Mesenteric fat pad (tissue), 1 donor: ENCODE measurements around the gene PPFIA1. TPM values are rescaled to one million over a fixed set of nuclear protein-coding genes. Genes with fewer than 3 reads are reported as not detected.

Experiments
- DNase-seq: peaks from one replicate; pipeline ENCODE4 v3.0.0-alpha.2; 2020; ENCODE audit warnings: low spot score
- total RNA-seq: library from RNA; stranded (reverse); fragmentation: NEBNext Ultra II Directional; extraction: Animal tissue kit (Norgen Biotek cat#: 25700); gene quantifications from one replicate; pipeline ENCODE4 v1.2.1, GENCODE V29; 2021
- donor health status: DM: yes; HTN: yes; CAD: no.

Gene PPFIA1
- total RNA-seq, 1 donor from 2014 or later, result 119 TPM

DNA sequence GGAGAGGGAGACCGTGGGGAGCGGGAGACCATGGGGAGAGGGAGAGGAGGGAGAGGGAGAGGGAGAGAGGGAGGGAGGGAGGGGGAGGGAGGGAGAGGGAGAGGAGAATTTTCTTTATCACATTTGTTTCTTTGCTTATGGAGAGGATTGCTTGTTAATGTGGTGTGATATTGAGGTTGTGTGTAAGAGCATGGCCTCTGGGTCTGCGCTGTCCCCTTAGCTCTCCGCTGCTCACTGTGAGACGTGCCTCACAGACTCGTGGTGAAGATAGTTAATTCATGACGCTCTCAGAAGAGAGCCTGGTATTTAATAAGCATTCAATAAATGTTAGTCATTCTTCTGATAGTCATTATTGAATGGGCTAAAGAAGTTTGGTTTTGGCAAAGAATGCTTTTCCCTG is 26.2 kb downstream of the PPFIA1 start:
- DNase-seq, result no peak

DNA sequence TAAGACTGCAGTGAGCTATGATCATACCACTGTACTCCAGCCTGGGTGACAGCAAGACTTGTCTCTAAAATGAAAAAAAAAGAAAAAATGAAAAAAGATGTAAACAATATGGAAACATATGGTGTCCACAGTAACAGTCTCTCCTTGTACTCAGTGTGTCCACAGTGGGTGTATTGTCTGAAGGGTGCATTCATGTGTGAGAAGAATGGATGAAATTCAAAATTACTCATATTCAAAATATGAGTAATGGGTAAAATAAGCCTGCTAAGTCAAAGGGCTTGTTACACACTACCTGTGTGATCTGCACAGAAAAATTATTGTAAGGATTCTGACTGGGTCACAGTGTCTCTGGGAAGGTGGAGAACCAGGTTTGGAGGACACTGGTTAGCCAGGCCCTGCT is 26.9 kb downstream of the PPFIA1 start:
- DNase-seq, result no peak

DNA sequence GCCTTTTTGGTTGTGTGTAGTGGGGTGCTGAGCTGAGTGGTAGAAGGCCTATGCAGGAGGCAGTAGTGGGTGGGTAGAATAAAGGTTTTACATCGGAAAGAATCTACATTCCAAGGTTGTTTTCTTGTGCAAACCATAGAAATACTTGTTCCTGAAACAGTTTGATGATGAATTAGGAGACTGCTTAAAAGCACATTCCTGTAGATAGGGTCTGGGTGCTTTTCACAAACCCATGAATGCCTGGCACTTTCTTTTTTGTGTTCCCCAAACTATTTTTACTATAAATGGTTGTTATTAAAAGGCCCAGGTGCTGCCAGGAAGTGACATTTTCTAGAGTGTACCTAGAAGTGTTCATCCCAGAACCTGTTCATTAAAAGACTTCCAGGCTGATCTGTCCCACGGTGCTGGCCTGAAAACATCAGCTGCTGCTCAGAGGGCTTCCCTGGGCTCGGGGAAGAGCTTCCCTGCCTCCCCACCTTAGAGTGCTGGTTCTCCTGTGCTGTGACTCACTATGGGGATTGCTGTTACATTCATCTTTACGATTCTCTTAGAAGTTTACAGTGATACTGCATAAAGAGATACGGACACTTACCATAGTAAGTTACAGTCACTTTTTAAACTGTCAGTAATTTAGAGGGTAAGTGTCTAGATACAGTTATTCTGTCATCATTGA is 27.9 kb downstream of the PPFIA1 start:
- no peak for DNase-seq

DNA sequence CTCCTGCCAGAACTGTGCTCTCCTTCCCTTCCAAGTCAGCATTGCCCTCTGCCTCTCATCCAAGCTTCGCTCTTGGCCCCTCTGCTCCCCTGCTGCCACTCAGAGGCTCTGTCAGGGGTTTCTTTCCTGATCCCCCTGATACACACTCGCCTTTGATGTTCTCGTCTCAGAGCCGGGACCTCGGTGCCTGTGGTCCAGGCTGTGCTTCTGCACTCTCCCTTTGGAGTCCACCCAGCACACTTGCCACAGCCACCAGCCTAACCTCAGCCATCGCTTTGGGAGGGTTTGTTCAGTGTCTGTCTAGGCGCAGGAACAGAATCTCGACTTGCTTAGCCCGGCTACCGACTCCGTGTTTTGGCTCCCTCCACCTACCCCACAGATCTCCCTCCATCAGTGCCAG is 29.1 kb downstream of the PPFIA1 start:
- DNase-seq, result no peak

DNA sequence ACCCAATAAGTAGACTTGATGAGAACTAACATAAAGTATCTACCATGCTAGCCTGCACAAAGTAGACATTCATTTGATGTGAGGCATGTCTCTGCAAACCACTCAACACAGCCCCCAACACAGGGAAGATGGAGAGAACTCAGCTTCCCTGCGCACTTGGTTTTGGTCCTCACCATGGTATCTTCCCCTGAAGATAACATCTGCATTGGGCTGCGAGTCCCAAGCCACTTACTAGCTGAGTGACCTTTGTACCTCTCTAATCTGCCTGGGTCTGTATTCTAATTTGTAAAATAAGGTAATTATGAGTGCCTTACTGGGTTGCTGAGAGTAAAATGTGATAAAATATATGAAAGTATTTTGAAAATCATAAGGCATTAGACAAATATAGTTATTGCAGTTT is 30.7 kb downstream of the PPFIA1 start:
- no peak for DNase-seq

DNA sequence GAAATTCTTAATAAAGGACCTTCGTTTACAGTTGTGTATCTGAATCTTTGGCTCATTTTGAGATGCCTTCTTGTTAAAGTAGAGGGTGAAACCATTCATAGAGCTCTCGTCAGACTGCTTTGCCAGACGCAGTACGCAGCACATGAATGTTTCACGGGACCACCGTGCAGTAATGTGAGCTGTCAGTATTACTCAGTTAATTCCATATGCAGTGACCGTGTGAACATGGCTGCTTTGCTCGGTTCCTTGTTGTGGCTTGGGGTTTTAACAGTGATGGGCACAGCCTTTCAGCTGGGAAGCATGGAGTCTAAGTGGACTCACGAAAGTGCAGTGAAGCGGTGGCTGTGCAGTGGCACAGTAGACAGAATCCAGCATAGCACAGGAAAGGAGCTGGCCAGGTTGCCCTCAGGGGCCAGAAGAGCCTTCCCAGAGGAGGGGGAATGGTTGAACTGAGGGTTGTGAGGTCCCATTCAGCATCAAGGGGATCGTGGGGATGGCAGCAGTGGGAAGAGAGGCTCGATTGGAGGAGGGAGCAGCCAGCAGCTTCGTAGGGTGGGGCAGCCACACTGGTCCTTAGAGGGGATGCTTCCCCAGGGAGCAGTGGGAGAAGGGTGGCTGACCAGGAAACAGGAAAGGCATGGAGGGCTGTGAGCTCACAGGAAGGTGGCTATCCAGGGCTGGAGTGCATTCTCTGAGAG is 31.4 kb downstream of the PPFIA1 start:
- DNase-seq, result no peak

DNA sequence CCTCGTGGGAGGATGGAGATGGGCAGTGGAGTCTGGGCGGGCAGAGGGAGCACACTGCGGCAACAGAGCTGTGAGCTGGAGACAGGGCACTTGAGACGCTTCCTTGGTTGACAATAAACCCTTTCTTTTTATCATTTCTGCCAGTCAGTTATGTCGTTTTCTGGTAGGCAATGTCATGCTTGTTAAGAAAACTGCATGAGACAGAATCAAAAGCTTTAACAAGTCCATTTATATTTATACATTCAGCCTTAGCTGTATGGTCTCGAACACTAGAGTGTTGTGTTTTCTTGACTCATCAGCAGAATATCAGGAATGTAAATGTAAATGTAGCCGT is 31.9 kb downstream of the PPFIA1 start:
- no peak for DNase-seq

DNA sequence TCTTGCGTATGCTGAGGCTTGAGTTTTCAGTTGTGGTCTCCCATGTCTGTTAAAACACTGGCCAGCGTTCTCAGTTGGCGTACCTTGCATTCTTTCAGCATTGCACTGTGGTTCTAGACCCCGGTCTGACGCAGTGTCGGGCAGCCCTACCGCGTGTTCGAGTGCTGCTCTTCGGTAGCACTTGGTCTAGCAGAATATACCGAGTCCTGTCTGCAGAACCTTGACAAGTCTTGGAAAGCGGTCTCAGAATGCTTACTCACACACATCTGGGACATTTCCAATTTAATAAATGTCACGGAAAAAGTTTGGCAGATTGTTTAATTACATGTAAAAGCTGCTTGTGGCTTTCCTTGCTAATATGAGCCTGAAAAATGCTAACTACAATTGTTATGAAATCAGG is 32.6 kb downstream of the PPFIA1 start:
- DNase-seq, result no peak

DNA sequence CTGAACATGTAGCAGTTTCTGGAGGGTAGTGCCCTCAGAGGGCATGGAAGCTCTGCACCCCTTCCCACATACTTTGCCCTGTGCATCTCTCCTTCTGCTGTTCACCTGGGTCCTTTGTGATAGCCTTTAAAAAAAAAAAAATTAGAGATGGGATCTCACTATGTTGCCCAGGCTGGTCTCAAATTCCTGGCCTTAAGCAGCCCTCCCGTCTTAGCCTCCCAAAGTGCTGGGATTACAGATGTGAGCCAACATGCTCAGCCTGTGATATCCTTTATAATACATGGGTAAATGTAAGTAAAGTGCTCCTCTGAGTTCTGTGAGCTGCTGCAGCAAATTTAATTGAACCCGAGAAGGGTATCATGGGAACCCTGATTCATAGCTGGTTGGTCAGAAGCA is 33.7 kb downstream of the PPFIA1 start:
- DNase-seq, result no peak

DNA sequence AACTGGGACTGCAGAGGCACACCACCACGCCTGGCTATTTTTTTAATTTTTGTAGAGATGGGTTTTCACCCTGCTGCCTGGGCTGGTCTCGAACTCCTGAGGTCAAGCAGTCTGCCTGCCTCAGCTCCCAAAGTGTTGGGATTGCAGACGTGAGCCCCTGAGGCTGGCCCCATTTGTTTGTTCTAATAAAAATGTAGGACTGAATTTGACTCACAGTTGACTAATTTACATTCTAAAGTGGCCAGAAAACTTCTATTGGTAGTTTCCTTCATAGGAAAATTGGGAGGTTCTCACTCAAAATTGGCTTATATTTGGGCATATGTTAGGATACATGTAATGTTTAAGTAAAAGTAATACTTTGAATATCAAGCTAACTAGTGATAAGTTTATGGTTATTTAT is 35.0 kb downstream of the PPFIA1 start:
- DNase-seq, result no peak

DNA sequence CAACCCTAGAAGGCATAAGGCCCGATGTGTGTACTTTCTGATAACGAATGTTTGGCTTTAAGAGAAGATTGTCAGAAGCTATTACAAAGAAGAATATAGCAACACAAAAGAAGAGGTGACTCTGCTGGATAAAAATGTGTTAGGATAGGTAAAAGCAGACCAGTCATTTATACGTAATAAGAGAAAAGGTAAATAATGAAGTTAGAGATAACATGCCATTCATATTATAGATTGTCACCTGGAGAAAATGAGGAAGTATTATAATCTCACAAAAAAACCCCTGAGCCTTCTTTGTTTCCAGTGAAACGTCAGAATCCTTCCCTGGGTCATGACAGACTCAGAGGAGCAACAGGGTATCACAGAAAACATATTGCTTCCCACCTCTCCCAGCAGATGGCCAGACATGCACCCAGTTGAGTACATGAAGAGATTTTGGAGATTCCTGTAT is 36.1 kb downstream of the PPFIA1 start:
- no peak for DNase-seq

DNA sequence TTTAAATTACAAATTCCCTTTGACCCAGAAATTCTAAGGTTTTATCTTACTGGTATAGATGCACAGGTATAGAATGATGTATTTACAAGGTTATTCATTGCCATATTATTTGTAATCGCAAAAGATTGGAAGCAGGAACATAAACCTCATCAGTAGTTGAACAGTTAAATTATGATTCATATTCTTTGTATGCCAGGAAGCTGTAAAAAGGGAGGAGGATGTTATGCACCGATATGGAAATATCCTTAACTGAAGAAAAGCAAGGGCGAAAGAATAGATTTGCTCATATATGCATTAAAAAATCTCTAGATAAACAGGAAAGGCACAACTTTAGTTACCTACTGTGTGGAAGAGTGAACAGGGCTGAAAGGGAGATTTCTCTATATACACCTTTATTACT is 36.7 kb downstream of the PPFIA1 start:
- DNase-seq, result no peak

DNA sequence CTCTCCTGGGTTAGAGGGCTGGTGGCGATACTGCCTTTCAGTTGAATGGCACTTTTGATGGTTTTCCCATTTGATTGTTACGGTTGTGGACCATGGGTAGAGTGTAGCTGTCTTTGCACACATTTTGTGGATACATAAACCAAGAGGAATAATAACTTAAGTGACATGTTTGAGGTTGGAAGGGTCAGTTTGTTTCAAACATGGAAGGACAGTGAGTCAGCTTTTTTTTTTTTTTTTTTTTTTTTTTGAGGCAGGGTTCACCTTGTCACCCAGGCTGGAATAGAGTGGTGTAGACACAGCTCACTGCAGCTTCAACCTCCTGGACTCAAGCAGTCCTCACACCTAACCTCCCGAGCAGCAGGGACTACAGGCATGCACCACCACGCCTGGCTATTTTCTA is 41.1 kb downstream of the PPFIA1 start:
- no peak for DNase-seq

DNA sequence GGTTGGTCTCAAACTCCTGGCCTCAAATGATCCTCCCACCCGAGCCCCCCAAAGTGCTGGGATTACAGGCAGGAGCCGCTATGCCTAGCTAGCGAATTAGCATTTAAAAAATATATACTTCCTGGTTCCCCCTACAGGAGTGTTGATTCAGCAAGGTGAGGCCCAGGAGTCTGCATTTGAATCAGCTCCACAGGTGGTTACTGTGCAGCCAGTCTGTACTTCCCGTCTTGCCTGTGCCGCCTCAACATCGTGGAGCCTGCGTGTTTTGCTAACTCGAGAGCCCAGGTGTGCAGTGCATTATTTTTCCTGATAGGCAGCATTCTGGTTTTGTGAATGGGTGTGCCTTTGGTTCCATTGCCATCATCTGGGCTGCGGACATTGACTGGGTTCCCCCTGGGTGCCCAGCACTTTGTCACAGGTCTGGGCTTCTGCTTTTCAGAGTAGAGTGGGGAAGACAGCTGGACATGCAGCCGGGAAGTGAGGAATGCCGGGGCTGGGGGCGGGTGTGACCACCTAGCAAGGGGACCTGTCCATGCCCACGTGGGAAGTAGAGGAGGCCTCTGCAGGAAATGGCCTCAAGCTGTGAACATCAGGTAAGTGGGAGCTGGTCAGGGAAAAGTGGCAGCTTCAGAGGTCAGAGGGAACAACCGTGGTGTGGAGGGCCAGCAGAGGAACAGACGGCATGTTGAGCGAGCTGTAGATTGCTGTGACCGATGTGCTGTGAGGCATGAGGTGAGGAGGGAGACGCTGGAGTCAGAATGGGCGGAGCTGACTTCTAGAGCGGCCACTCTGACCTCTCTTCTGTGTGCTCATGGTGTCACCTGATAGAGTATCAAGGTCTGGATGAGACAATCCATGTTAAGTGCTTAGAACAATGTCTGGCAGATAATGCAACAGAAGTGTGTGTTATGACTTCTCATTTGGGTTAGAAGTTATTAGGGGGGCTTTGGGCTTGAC is 42.2 kb downstream of the PPFIA1 start:
- no peak for DNase-seq

DNA sequence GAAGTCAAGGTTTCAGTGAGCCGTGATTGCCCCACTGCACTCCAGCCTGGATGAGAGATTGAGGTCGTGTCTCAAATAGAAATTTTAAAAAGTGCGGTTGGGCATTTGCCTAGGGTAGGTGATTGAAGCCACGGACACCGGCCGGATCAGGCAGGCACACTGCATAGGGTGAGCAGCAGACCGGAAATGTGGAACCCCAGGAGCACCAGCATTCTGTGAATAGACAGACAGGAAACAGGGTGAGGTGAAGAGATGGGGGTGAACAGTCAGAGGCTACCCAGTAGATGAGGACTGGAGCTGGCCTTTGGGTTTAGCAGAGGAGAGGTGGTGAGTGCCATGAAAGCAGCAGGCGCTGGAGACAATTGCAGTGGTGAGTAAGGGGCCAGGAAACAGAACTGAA is 43.5 kb downstream of the PPFIA1 start:
- no peak for DNase-seq

DNA sequence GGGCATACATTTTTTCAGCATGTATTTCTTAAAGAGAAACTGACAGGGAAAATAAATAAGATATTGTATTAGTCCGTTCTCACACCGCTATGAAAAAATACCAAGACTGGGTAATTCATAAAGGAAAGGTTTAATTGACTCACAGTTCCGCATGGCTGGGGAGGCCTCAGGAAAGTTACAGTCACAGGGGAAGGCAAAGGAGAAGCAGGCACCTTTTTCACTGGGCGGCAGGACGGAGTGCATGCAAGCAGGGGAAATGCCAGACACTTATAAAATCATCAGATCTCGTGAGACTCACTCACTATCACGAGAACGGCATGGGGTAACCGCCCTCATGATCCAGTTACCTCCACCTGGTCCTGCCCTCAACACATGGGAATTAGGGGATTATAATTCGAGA is 44.2 kb downstream of the PPFIA1 start:
- no peak for DNase-seq

DNA sequence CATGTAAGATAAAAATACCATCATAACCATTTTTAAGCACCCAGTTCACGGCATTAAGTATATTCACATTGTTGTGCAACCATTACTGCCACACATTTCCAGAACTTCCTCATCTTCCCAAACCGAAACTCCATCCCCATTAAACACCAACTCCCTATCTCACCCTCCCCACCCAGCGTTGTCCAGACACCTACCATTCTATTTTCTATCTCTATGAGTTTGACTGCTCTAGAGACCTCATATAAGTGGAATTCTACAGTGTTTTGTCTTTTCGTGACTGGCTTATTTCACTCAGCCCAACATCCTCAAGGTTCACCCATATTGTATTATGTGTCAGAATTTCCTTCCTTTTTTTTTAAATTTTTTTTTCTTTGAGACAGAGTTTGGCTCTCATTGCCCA is 45.2 kb downstream of the PPFIA1 start:
- DNase-seq, result no peak

DNA sequence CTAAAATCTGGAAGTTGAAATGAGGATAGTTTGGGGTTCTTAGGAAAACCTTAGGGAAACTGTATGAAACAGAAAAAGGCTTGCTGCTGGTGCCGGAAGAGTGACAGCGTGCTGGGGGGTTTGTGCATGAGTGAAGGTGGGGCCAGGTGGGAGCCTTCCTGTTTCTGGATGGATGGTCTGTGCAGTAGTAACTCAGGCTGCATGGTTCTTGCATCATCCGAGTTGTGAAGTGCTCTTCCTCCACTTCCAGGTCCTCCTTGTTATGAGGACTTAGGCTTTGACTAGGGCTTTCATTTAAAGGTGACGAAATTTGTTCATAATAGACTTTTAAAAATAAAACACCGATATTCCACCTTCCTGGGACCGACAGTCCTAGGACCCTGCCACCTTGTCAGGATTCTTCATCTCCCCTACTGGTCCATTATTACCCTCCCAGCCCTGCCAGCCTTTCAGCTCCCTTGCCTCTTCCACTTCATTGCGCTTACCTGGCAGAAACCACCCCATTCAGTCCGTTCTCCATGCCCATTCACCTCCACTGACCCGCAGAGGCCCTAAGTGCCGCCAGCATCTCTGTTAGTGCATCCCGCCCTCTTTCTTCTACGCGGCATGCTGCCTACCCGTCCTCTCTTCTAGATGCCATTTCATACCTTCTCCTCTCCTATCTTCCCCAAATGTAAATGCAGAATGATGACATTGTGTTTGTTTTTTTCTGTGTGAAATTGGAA is 47.3 kb downstream of the PPFIA1 start:
- no peak for DNase-seq

DNA sequence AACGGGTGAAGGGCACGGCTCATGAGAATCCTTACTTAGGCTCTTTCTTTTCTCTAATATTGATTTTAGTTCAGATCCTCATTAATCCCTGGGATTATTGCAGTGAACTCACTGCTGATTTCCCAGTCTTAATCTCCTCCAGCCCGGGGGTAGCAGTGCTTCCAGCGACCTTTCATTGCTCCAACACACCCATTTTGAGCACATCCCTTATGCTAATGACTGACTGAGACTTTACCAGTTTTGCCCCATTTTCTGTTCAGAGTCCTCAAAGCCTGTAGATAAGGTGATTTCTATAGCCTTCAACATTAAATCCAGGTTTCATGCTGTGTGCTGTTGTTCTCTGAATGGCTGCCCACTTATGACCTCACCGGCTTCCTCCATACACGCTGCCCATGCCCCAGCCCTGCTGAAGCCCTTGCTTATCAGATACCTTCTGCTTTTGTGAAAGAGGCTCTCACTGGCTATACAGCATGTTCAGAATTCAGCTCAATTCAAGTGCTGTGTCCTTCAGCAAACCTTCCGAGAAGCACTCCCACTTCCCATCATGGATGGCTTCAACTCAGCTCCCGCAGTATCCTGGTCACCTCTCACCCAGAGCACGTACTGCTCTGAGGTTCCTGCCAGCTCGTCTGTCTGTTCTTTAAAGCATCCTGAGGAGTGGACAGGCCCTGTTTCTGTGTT is 49.0 kb downstream of the PPFIA1 start:
- no peak for DNase-seq

DNA sequence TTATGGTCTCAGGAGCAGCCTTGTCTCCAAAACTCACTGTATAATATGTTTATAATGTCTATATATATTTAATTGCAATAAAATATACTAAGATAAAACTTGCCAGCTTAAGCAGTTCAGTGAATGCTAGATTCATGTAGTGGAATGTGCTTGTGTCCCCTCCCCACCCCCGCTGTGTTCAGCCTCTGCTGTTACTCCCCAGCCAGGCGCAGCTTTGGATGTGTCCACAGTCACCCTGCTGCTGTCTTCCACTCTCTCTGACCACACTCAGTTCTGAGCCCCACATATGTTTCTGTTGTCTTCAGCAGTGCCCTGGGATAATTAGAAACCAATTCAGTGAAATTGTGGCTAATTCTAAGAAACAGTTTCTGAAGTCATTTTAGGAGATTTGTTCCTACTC is 52.2 kb downstream of the PPFIA1 start:
- no peak for DNase-seq

DNA sequence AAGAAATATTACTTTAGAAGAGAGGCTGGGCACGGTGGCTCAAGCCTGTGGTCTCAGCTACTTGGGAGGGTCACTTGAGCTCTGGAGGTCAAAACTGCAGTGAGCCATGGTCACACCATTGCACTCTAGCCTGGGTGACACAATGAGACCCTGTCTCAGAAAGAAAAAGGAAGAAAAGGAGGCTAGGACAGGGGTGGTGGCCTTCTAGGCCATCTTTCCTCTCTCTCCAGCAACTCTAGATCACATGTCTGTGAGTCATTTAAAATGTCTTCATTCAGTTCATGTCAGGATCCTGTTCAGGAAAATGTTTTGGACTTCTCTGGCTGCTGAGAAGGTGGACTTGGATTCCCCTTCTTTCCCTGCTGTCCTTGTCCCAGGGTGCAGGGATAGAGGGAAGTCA is 53.3 kb downstream of the PPFIA1 start:
- DNase-seq, result no peak
